NCI-H2107 treated with DMSO at 0.1 percent for 48 hours (cell line): ENCODE data around the gene OR5B21.

ENCODE experiments used
- DNase-seq: peaks from one replicate; lab custom pipeline; 2025; ENCODE audit not compliant: unreplicated experiment; lab: John Stamatoyannopoulos, UW

Gene OR5B21

GRCh38 chr11:58508005-58508404 lies at the start of gene OR5B21:
OR5B21 (minus strand) TSS chr11:58508105; CDS start chr11:58508105, 0 bp downstream.
- no peak for DNase-seq

DNA sequence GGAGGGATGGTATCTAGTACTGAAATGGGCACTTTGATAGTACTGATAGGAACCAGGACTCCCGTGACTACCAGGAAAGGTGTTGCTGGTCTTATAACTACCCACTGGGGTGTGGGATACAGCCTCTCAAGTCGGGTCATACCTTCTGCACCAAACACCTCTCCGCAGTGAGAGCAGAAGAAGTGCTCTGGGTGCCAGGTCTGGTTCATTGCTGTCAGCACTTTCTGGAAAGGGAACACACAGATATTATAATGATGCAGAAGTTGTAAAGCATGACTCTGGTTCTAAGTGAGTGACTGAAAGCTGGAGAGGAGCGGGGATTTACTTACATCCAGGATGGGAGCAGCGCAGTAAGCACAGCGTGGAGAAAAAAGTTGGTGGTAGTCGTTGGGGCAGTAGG lies 41.7 kb upstream of the OR5B21 start:
- no peak for DNase-seq

GRCh38 chr11:58546841-58547240 lies 38.9 kb upstream of the OR5B21 start:
- DNase-seq = no peak

DNA sequence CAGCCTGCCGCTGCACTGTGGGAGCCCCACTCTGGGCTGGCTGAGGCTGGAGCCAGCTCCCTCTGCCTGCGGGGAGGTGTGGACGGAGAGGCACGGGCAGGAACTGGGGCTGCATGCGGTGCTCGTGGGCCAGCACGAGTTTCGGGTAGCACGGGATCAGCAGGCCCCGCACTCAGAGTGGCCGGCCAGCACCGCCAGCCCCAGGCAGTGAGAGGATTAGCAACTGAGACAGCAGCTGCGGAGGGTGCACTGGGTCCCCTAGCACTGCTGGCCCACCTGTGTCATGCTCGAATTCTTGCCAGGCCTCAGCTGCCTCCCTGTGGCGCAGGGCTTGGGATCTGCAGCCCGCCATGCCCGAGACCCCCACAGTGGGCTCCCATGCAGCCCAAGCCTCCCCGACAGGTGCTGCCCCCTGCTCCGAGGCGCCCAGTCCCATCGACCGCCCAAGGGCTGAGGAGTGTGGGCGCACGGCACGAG lies 24.0 kb upstream of the OR5B21 start:
- no peak for DNase-seq

GRCh38 chr11:58530236-58530635 lies 22.3 kb upstream of the OR5B21 start:
- no peak for DNase-seq

GRCh38 chr11:58527429-58527828 lies 19.5 kb upstream of the OR5B21 start:
- no peak for DNase-seq

- DNase-seq = no peak
Measured at GRCh38 chr11:58526721-58527120, 18.8 kb upstream of the OR5B21 start.

- no peak for DNase-seq
Measured at GRCh38 chr11:58525037-58525614, 17.2 kb upstream of the OR5B21 start.

DNA sequence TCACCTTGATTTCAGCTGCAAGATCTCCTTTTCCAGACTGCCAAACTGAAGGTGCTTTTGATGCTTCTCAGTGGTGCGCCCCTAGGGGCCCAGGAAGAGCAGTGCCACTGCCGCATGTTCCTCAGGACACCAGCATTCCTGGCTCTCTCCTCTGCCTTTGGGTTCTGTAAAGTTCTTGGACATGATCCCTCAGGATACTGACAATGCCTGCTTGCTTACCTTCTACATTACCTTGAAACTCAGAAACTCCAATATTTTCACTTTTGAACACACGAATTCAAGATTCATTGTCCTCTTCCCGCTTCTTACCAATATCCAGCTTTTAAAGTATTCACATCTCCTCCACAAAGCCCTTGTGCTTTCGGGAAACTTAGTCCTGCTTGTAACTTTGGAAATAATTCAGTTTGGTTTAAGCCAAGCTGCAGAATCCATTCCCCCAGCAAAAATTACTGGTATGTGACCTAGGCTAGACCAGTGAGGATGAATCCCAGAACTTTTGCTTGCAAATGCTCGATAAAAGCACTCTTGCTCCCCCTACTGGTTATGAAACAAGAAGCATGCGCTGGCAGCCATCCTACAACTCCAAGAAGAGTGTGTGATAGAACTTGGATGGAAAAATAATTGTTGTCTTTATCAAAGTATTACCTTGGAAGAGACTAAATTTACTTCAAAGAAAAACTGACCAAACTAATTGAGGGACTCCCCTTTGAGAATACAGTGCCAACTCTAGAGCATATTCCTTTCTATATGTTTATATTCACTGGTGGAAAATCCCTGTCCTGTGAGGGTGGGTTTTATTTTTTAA lies 16.5 kb upstream of the OR5B21 start:
- DNase-seq = peak; percentile 56

GRCh38 chr11:58513747-58514367 lies 6.0 kb upstream of the OR5B21 start:
- DNase-seq = peak; percentile 8

DNA sequence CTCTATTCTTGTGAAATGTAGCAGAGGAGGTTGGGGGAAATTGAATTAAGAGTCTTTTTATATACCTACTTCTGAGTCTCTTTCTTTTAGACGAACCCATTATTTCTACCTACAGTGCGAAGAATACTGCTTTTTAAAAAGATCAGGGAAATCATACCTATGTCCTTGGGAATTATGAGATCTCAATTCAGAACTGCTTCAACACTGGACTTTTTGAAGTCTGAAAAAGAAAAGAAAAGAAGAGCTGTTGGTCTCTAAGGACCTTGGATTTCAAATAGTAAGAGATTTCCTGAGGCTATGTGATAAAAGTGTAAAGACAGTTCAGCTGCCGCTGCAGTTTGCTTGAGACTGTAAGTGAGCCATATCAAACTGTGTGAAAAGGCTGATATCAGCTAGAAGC lies 3.7 kb upstream of the OR5B21 start:
- no peak for DNase-seq

- DNase-seq = no peak
Measured at GRCh38 chr11:58509748-58510147, 1.8 kb upstream of the OR5B21 start.

DNA sequence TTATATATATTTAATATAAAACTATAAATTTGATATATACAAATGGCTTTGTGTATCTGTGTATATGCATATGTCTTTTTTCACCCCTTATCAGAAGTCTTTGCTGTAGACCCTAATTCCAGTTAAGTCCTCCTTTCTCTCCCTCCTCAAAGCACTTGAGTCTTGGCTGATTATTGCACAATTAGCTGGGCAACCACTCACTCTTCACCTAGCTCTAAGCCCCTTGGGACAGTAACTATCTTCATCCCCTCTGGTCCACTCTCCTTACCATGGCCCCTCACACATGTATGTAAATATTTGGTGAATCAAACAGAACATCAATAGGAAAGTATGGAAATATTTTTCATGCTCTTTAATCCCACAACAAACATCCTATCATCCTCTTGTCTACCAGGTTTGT lies 909 bp upstream of the OR5B21 start:
- DNase-seq = no peak

- no peak for DNase-seq
Measured at GRCh38 chr11:58507355-58507754, 550 bp downstream of the OR5B21 start.

- DNase-seq = no peak
Measured at GRCh38 chr11:58506935-58507334, 970 bp downstream of the OR5B21 start.

DNA sequence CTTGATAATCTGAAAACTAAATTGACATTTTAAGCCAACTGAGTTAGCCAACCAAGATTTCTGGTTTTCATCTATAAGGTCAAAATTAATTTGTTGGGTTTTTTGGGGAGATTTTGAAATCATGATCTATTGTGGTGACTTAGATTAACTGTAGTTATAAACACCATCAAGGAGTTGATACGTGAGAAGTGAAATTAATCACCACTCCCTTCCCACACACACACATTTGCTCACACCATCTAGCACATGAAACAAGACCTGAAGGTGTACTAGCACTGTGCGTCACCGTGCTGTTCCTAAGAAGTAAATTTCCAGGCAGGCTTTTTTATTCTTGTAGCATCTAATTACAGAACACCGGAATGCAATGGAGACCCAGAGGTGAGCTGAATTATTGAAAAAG lies 2.1 kb downstream of the OR5B21 start:
- no peak for DNase-seq

- no peak for DNase-seq
Measured at GRCh38 chr11:58504232-58504631, 3.7 kb downstream of the OR5B21 start.

- no peak for DNase-seq
Measured at GRCh38 chr11:58503361-58503856, 4.5 kb downstream of the OR5B21 start.

GRCh38 chr11:58502004-58502403 lies 5.9 kb downstream of the OR5B21 start:
- no peak for DNase-seq

GRCh38 chr11:58498464-58498863 lies 9.4 kb downstream of the OR5B21 start:
- DNase-seq = no peak

- no peak for DNase-seq
Measured at GRCh38 chr11:58497951-58498350, 10.0 kb downstream of the OR5B21 start.

DNA sequence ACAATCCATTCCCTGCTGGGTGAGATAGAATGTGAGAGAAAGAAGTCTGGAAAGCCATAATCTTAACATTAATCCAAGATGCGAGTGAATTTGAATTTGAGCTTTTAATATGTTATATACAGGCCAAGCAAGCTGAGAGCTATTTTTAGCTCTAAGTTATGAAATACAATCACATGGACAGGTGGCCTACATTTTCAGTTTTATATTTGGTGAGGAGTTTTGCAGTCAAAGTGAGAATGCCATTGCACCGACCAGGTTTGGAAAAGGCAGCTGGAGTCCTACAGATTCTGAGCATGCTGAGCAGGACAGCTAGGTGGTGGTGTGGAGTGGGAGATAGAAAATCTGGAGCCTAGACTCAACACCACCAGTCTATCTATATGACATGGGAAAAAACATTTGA lies 12.0 kb downstream of the OR5B21 start:
- DNase-seq = no peak
